GM20000 (cell line): Measurements from ENCODE around the gene RAPGEF2.

Experiments
- DNase-seq: peaks from one replicate; pipeline ENCODE4 v3.0.0; 2012; ENCODE audit warnings: low spot score
- CTCF ChIP-seq: IDR thresholded peaks from 2 replicates; pipeline ENCODE4 v1.5.1; 2012; ENCODE audit warnings: mild to moderate bottlenecking, control low read depth; ENCODE audit errors: extremely low read depth, missing control alignments

Gene RAPGEF2

GRCh38 chr4:159290321-159291030, 187.6 kb downstream of the RAPGEF2 start:
- DNase-seq, result no peak
- no peak for TF ChIP-seq CTCF

GRCh38 chr4:159291176-159291575, 188.3 kb downstream of the RAPGEF2 start:
- DNase-seq, result no peak
- TF ChIP-seq CTCF, result no peak

GRCh38 chr4:159292137-159292896, 189.4 kb downstream of the RAPGEF2 start:
- TF ChIP-seq CTCF, result no peak
- DNase-seq, result no peak

- TF ChIP-seq CTCF, result no peak
- DNase-seq, result no peak
Observed at GRCh38 chr4:159293811-159294515, 191.1 kb downstream of the RAPGEF2 start.

- no peak for TF ChIP-seq CTCF
- DNase-seq, result no peak
Observed at GRCh38 chr4:159296061-159296460, 193.2 kb downstream of the RAPGEF2 start.

- no peak for TF ChIP-seq CTCF
- DNase-seq, result no peak
Observed at GRCh38 chr4:159297091-159297490, 194.2 kb downstream of the RAPGEF2 start.

- no peak for TF ChIP-seq CTCF
- DNase-seq, result no peak
Observed at GRCh38 chr4:159298502-159298901, 195.6 kb downstream of the RAPGEF2 start.
